Fibroblast of pulmonary artery (primary cell): ENCODE measurements around the gene SRGAP1.
A peak's percentile ranks its signal among the peaks of the same experiment; 100 is the strongest.

Experiments
- DNase-seq: peaks from one replicate; pipeline ENCODE4 v3.0.0-alpha.2; 2010; ENCODE audit warnings: low read depth
- H3K4me3 ChIP-seq: replicated peaks from 2 replicates; pipeline ENCODE4 v1.5.1; 2011; ENCODE audit warnings: low read depth, mild to moderate bottlenecking, control low read depth, low read length, moderate library complexity
- CTCF ChIP-seq: IDR thresholded peaks from 2 replicates; pipeline ENCODE4 v1.5.1; 2011; ENCODE audit warnings: mild to moderate bottlenecking, control low read depth, low read length, inconsistent platforms; ENCODE audit errors: missing control alignments

Gene SRGAP1

GRCh38 chr12:63880742-63881263 lies 36.3 kb downstream of the SRGAP1 start:
- no peak for TF ChIP-seq CTCF
- no peak for DNase-seq
- no peak overlapping the region for H3K4me3 ChIP-seq

- no peak for TF ChIP-seq CTCF
- peak; percentile 13 for DNase-seq
- no peak overlapping the region for H3K4me3 ChIP-seq
These were observed 38.3 kb downstream of the SRGAP1 start for GRCh38 chr12:63882844-63883243.

GRCh38 chr12:63885401-63885800 lies 40.9 kb downstream of the SRGAP1 start:
- H3K4me3 ChIP-seq: no peak overlapping the region
- TF ChIP-seq CTCF: no peak
- no peak for DNase-seq

DNA sequence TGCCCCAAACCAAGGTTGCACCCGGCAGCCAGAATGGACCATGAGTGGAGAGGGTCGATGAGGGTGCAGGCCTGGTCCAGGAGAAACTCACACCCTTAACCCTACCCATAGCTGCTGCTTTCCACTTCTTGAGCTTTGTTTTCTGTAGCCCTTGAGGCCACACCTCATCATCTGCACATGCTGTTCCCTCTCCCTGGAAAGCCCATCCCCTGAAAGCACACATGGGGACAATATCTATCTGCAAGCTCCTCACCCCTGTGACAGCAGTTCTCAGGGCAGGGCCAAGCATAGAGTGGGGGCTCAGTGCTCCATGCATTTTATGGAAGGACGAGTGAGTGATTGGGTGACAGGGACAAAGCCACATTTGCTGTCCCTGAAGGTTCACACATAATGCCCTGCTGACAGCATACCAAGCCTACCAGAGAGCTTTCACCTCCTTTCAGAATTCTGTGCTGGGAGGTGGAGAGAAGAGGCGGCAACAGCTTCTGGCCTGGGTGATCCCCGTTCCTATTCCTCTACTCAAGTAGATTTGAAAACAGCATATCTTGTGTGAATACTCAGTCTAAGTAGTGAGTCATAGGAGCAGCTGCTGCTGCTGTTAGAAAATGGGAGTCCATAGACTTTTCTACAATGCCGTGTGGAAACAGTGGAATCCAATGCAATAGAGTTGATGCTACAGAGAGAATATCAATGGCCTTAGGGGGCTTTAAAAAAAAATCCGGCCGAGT lies 44.6 kb downstream of the SRGAP1 start:
- TF ChIP-seq CTCF: no peak
- no peak overlapping the region for H3K4me3 ChIP-seq
- peak; percentile 70 for DNase-seq

DNA sequence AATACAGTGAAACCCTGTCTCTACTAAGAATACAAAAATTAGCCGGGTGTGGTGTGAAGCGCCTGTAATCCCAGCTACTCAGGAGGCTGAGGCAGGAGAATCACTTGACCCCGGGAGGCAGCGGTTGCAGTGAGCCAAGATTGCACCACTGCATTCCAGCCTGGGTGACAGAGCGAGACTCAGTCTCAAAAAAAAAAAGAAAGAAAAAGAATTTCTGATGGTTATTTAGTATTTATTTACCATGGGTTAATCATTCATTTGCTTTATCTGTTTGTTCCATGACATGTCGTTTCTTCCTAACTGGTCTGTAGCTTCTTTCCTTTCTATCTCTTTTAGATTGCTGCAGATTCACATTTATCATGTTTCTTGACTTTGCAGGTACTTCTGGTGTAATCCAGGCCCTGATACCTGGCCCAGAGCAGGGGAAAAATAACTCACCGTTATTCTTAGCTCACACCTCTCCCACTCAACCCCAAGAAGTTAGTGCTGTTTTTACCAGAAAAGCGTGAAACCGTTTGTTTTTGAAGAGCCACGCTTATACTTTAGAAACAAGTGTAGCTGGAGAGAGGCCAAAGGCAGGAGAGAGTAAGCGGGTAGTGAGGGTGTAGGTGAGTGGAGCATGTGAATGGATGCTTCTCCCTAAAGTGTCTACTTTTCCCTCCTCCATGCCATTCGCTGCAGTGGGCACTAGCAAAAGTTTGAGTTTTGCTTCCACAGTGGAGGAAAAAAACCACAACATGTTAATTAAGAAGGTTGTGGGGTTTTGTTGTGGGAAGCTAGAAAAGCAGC lies 45.4 kb downstream of the SRGAP1 start:
- no peak for DNase-seq
- no peak for TF ChIP-seq CTCF
- H3K4me3 ChIP-seq: no peak overlapping the region

GRCh38 chr12:63893170-63893569 lies 48.7 kb downstream of the SRGAP1 start:
- no peak overlapping the region for H3K4me3 ChIP-seq
- no peak for TF ChIP-seq CTCF
- DNase-seq: no peak
